SJCRH30 (cell line): ENCODE results near the gene CHRNA1. TPM values are rescaled to one million over a fixed set of nuclear protein-coding genes. Genes with fewer than 3 reads are reported as not detected.

ENCODE experiments used
- DNase-seq, 2 experiments: peaks; one replicate each; pipeline ENCODE4 v3.0.0-alpha.2; 2015 to 2020
- H3K27ac ChIP-seq: fragments of 250-450 bp; sonication (Bioruptor Pico); 2 replicates; pipeline ENCODE4 v1.5.1; 2020; ENCODE audit warnings: mild to moderate bottlenecking, moderate library complexity
- H3K27me3 ChIP-seq: fragments of 250-450 bp; sonication (Bioruptor Pico); 2 replicates; pipeline ENCODE4 v1.5.1; 2020; ENCODE audit warnings: mild to moderate bottlenecking, moderate library complexity
- H3K36me3 ChIP-seq: fragments of 250-450 bp; sonication (Bioruptor Pico); 2 replicates; pipeline ENCODE4 v1.5.1; 2020; ENCODE audit warnings: mild to moderate bottlenecking, moderate library complexity
- H3K4me1 ChIP-seq: fragments of 250-450 bp; sonication (Bioruptor Pico); 2 replicates; pipeline ENCODE4 v1.5.1; 2020; ENCODE audit warnings: mild to moderate bottlenecking, moderate library complexity
- H3K4me3 ChIP-seq: fragments of 250-450 bp; sonication (Bioruptor Pico); 2 replicates; pipeline ENCODE4 v1.5.1; 2020; ENCODE audit warnings: mild to moderate bottlenecking, moderate library complexity
- H3K9me3 ChIP-seq: fragments of 250-450 bp; sonication (Bioruptor Pico); replicated peaks from 2 replicates; pipeline ENCODE4 v1.5.1; 2020; ENCODE audit warnings: mild to moderate bottlenecking, moderate library complexity
- total RNA-seq: library from RNA; depleted of rRNA; stranded (reverse); fragments of >200 nt; shearing (Covaris generic); gene quantifications from 2 replicates; pipeline ENCODE4 v1.2.3, GENCODE V29; 2014

CHRNA1 gene
- total RNA-seq, 1 experiment from 2014 or later: 375 TPM

GRCh38 chr2:174776675-174777074 is 12.4 kb upstream of the CHRNA1 start:
- H3K9me3 ChIP-seq: no peaks in the 10 kb centered on the region
- H3K4me3 ChIP-seq: no peak overlapping the region
- H3K36me3 ChIP-seq: no peaks in the 10 kb centered on the region
- no peak overlapping the region for H3K27ac ChIP-seq
- no peaks in the 10 kb centered on the region for H3K27me3 ChIP-seq
- DNase-seq: no peak
- H3K4me1 ChIP-seq: peaks cover 24% of the 10 kb centered on the region

GRCh38 chr2:174776223-174776622 is 12.0 kb upstream of the CHRNA1 start:
- no peaks in the 10 kb centered on the region for H3K27me3 ChIP-seq
- DNase-seq: no peak
- H3K4me1 ChIP-seq: peaks cover 24% of the 10 kb centered on the region
- H3K27ac ChIP-seq: no peak overlapping the region
- H3K4me3 ChIP-seq: no peak overlapping the region
- H3K9me3 ChIP-seq: no peaks in the 10 kb centered on the region
- H3K36me3 ChIP-seq: no peaks in the 10 kb centered on the region

- H3K9me3 ChIP-seq: no peaks in the 10 kb centered on the region
- no peaks in the 10 kb centered on the region for H3K36me3 ChIP-seq
- no peak overlapping the region for H3K4me3 ChIP-seq
- no peak for DNase-seq
- H3K27ac ChIP-seq: no peak overlapping the region
- no peaks in the 10 kb centered on the region for H3K27me3 ChIP-seq
- H3K4me1 ChIP-seq: peaks cover 24% of the 10 kb centered on the region
These were observed 11.3 kb upstream of the CHRNA1 start for GRCh38 chr2:174775571-174775980.

GRCh38 chr2:174774886-174775285 is 10.6 kb upstream of the CHRNA1 start:
- Histone ChIP-seq H3K27ac (no peak overlapping the region), H3K27me3 (no peaks in the 10 kb centered on the region), H3K9me3 (no peaks in the 10 kb centered on the region), H3K36me3 (no peaks in the 10 kb centered on the region), H3K4me1 (peaks cover 22% of the 10 kb centered on the region), H3K4me3 (no peak overlapping the region)
- no peak for DNase-seq

GRCh38 chr2:174773215-174773614 is 8.9 kb upstream of the CHRNA1 start:
- Histone ChIP-seq H3K27me3 (no peaks in the 10 kb centered on the region), H3K27ac (no peak overlapping the region; the same call in 1 of the 2 replicates), H3K4me1 (peaks cover 10% of the 10 kb centered on the region), H3K4me3 (peak overlapping the region; percentile 37; the same call in 1 of the 2 replicates), H3K9me3 (no peaks in the 10 kb centered on the region), H3K36me3 (no peaks in the 10 kb centered on the region)
- no peak for DNase-seq

- Histone ChIP-seq H3K36me3 (no peaks in the 10 kb centered on the region), H3K27me3 (no peaks in the 10 kb centered on the region), H3K9me3 (no peaks in the 10 kb centered on the region), H3K4me3 (peak overlapping the region; percentile 37), H3K27ac (peak overlapping the region; percentile 38), H3K4me1 (peaks cover 5% of the 10 kb centered on the region)
- DNase-seq: no peak
These were observed 8.2 kb upstream of the CHRNA1 start for GRCh38 chr2:174772472-174772801.

GRCh38 chr2:174771631-174772471 is 7.6 kb upstream of the CHRNA1 start:
- no peaks in the 10 kb centered on the region for H3K9me3 ChIP-seq
- peak; percentile 90 to 94 for DNase-seq
- peak overlapping the region; percentile 37 for H3K4me3 ChIP-seq
- H3K4me1 ChIP-seq: peaks cover 5% of the 10 kb centered on the region
- H3K36me3 ChIP-seq: no peaks in the 10 kb centered on the region
- H3K27me3 ChIP-seq: no peaks in the 10 kb centered on the region
- peak overlapping the region; percentile 38 for H3K27ac ChIP-seq

GRCh38 chr2:174771136-174771535 is 6.9 kb upstream of the CHRNA1 start:
- Histone ChIP-seq H3K36me3 (no peaks in the 10 kb centered on the region), H3K4me3 (no peak overlapping the region), H3K27ac (no peak overlapping the region), H3K9me3 (no peaks in the 10 kb centered on the region), H3K27me3 (no peaks in the 10 kb centered on the region), H3K4me1 (peaks cover 9% of the 10 kb centered on the region)
- no peak for DNase-seq

- no peak overlapping the region for H3K4me3 ChIP-seq
- no peaks in the 10 kb centered on the region for H3K36me3 ChIP-seq
- H3K27ac ChIP-seq: no peak overlapping the region
- no peaks in the 10 kb centered on the region for H3K9me3 ChIP-seq
- peaks cover 14% of the 10 kb centered on the region for H3K4me1 ChIP-seq
- DNase-seq: no peak
- no peaks in the 10 kb centered on the region for H3K27me3 ChIP-seq
These were observed 4.3 kb upstream of the CHRNA1 start for GRCh38 chr2:174768557-174768956.

GRCh38 chr2:174766271-174766670 is 2.0 kb upstream of the CHRNA1 start:
- Histone ChIP-seq H3K27ac (peak overlapping the region; percentile 99), H3K4me3 (peak overlapping the region; percentile 86), H3K27me3 (no peaks in the 10 kb centered on the region), H3K36me3 (peaks cover 9% of the 10 kb centered on the region; the same call in 1 of the 2 replicates), H3K4me1 (peaks cover 14% of the 10 kb centered on the region), H3K9me3 (no peaks in the 10 kb centered on the region)
- DNase-seq: no peak

GRCh38 chr2:174765576-174765975 is 1.3 kb upstream of the CHRNA1 start:
- peaks cover 21% of the 10 kb centered on the region for H3K4me1 ChIP-seq
- peaks cover 15% of the 10 kb centered on the region for H3K36me3 ChIP-seq
- H3K27me3 ChIP-seq: no peaks in the 10 kb centered on the region
- H3K27ac ChIP-seq: peak overlapping the region; percentile 99
- peak; percentile 69 to 75 for DNase-seq
- peak overlapping the region; percentile 86 for H3K4me3 ChIP-seq
- no peaks in the 10 kb centered on the region for H3K9me3 ChIP-seq

GRCh38 chr2:174763780-174764179 is 492 bp downstream of the CHRNA1 start:
- Histone ChIP-seq H3K4me3 (peak overlapping the region; percentile 86), H3K4me1 (peaks cover 21% of the 10 kb centered on the region)
- peak; percentile 41 to 69 for DNase-seq

GRCh38 chr2:174762464-174762863 is 1.8 kb downstream of the CHRNA1 start:
- H3K9me3 ChIP-seq: no peaks in the 10 kb centered on the region
- peak overlapping the region; percentile 99 for H3K27ac ChIP-seq
- DNase-seq: no peak
- H3K4me1 ChIP-seq: peaks cover 21% of the 10 kb centered on the region
- H3K36me3 ChIP-seq: peaks cover 46% of the 10 kb centered on the region
- no peaks in the 10 kb centered on the region for H3K27me3 ChIP-seq
- H3K4me3 ChIP-seq: peak overlapping the region; percentile 86

More at GRCh38 chr2:174763780-174764179, 492 bp downstream of the CHRNA1 start:
- H3K27ac ChIP-seq: peak overlapping the region; percentile 99
- no peaks in the 10 kb centered on the region for H3K27me3 ChIP-seq
- H3K36me3 ChIP-seq: peaks cover 33% of the 10 kb centered on the region
- no peaks in the 10 kb centered on the region for H3K9me3 ChIP-seq

GRCh38 chr2:174761837-174762236 is 2.4 kb downstream of the CHRNA1 start:
- DNase-seq: peak; percentile 39 to 60
- H3K27ac ChIP-seq: peak overlapping the region; percentile 99

GRCh38 chr2:174760845-174761473 is 3.3 kb downstream of the CHRNA1 start:
- Histone ChIP-seq H3K9me3 (no peaks in the 10 kb centered on the region), H3K27ac (no peak overlapping the region), H3K36me3 (peaks cover 61% of the 10 kb centered on the region), H3K4me3 (peak overlapping the region; percentile 86), H3K27me3 (no peaks in the 10 kb centered on the region), H3K4me1 (peaks cover 15% of the 10 kb centered on the region)
- DNase-seq: peak in 1 of 2 experiments; percentile 66

More at GRCh38 chr2:174761837-174762236, 2.4 kb downstream of the CHRNA1 start:
- Histone ChIP-seq H3K36me3 (peaks cover 53% of the 10 kb centered on the region), H3K9me3 (no peaks in the 10 kb centered on the region), H3K4me1 (peaks cover 21% of the 10 kb centered on the region), H3K4me3 (peak overlapping the region; percentile 86), H3K27me3 (no peaks in the 10 kb centered on the region)
